ENCODE measurements around the gene CDK9. TPM values are rescaled to one million over a fixed set of nuclear protein-coding genes. Genes with fewer than 3 reads are reported as not detected.

The CDK9 gene
- total RNA-seq, 1 donor from 2014 or later, result 33.4 TPM

- Histone ChIP-seq H3K4me3 (ENCODE audit: low read length in 3 of 3) (no peak overlapping the region), H3K27me3 (ENCODE audit: control insufficient read depth in 3 of 3, insufficient read depth in 3 of 3, low read length in 3 of 3) (no peaks in the 10 kb centered on the region), H3K36me3 (ENCODE audit: control insufficient read depth in 3 of 3, insufficient read depth in 3 of 3, low read length in 3 of 3) (peaks cover 46 to 49% (median 48%) of the 10 kb centered on the region in 3 donors), H3K27ac (ENCODE audit: low read depth, low read length) (no peak overlapping the region), H3K9ac (ENCODE audit: low read depth in 1 of 3, low read length in 3 of 3) (no peak overlapping the region), H3K9me3 (ENCODE audit: control insufficient read depth in 3 of 3, low read length in 3 of 3) (no peaks in the 10 kb centered on the region), H3K4me1 (ENCODE audit: control insufficient read depth in 3 of 3, insufficient read depth in 3 of 3, low read length in 3 of 3) (peaks cover 21 to 43% (median 31%) of the 10 kb centered on the region in 3 donors)
Observed at GRCh38 chr9:127789179-127789578, 3.3 kb downstream of the CDK9 start.

- H3K9me3 ChIP-seq (ENCODE audit: control insufficient read depth in 3 of 3, low read length in 3 of 3), result no peaks in the 10 kb centered on the region
- no peaks in the 10 kb centered on the region for H3K27me3 ChIP-seq (ENCODE audit: control insufficient read depth in 3 of 3, insufficient read depth in 3 of 3, low read length in 3 of 3)
- H3K27ac ChIP-seq (ENCODE audit: low read depth, low read length), result peak overlapping the region; percentile 33
- peaks cover 46 to 49% (median 48%) of the 10 kb centered on the region in 3 donors for H3K36me3 ChIP-seq (ENCODE audit: control insufficient read depth in 3 of 3, insufficient read depth in 3 of 3, low read length in 3 of 3)
- peaks cover 17 to 42% (median 27%) of the 10 kb centered on the region in 3 donors for H3K4me1 ChIP-seq (ENCODE audit: control insufficient read depth in 3 of 3, insufficient read depth in 3 of 3, low read length in 3 of 3)
- H3K4me3 ChIP-seq (ENCODE audit: low read length in 3 of 3), result no peak overlapping the region
- H3K9ac ChIP-seq (ENCODE audit: low read depth in 1 of 3, low read length in 3 of 3), result no peak overlapping the region
Observed at GRCh38 chr9:127790094-127790855, 4.4 kb downstream of the CDK9 start.

DNA sequence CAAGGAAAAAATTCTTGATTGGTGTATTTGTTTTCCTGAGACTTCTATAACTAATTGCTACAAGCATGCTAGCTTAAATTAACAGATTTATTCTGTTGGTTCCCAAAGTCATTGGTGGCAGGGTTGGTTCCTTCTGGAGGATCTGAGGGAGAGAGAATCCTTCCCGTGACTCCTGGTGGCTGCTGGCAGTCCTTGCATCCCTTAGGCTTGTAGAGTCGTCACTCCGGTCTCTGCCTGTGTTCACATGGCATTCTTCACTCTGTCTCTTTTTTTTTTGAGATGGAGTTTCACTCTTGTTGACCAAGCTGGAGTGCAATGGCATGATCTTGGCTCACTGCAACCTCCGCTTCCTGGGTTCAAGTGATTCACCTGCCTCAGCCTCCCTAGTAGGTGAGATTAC, 5.3 kb downstream of the CDK9 start:
- Histone ChIP-seq H3K27me3 (ENCODE audit: control insufficient read depth in 3 of 3, insufficient read depth in 3 of 3, low read length in 3 of 3) (no peaks in the 10 kb centered on the region), H3K4me1 (ENCODE audit: control insufficient read depth in 3 of 3, insufficient read depth in 3 of 3, low read length in 3 of 3) (peaks cover 19 to 47% (median 27%) of the 10 kb centered on the region in 3 donors), H3K36me3 (ENCODE audit: control insufficient read depth in 3 of 3, insufficient read depth in 3 of 3, low read length in 3 of 3) (peaks cover 46 to 49% (median 48%) of the 10 kb centered on the region in 3 donors), H3K27ac (ENCODE audit: low read depth, low read length) (no peak overlapping the region), H3K4me3 (ENCODE audit: low read length in 3 of 3) (no peak overlapping the region), H3K9ac (ENCODE audit: low read depth in 1 of 3, low read length in 3 of 3) (no peak overlapping the region), H3K9me3 (ENCODE audit: control insufficient read depth in 3 of 3, low read length in 3 of 3) (no peaks in the 10 kb centered on the region)

DNA sequence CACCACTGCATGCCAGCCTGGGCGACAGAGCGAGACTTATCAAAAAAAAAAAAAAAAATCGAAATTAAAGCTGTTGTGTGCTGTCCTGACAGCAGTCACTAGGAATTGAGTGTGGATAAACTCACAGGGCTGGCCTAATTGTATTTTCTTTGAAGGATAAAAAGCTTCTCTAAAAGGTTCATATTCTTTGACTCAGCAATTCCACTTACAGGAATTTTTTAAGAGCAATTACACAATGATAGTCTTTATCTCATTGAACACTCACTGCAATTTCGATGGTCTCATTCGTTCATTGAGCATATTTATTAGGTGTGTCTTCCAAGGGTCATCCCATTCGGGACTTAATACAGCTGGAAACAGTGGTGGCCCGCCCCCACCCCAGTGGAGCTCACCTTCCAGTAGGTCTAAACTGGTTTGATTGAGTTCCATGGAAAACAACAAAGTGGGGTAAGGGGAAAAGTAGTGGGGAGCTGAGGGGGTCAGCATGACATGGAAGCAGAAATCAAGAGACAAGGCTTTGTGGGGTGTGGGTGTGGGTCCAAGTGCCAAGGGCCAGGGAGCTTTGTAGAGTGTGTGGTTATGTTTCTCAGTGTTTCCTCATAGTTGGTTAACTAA, 6.7 kb downstream of the CDK9 start:
- no peak overlapping the region for H3K9ac ChIP-seq (ENCODE audit: low read depth in 1 of 3, low read length in 3 of 3)
- H3K4me3 ChIP-seq (ENCODE audit: low read length in 3 of 3), result no peak overlapping the region
- H3K27me3 ChIP-seq (ENCODE audit: control insufficient read depth in 3 of 3, insufficient read depth in 3 of 3, low read length in 3 of 3), result no peaks in the 10 kb centered on the region
- peaks cover 19 to 43% (median 25%) of the 10 kb centered on the region in 3 donors for H3K4me1 ChIP-seq (ENCODE audit: control insufficient read depth in 3 of 3, insufficient read depth in 3 of 3, low read length in 3 of 3)
- H3K27ac ChIP-seq (ENCODE audit: low read depth, low read length), result no peak overlapping the region
- peaks cover 39 to 44% (median 41%) of the 10 kb centered on the region in 3 donors for H3K36me3 ChIP-seq (ENCODE audit: control insufficient read depth in 3 of 3, insufficient read depth in 3 of 3, low read length in 3 of 3)
- no peaks in the 10 kb centered on the region for H3K9me3 ChIP-seq (ENCODE audit: control insufficient read depth in 3 of 3, low read length in 3 of 3)

DNA sequence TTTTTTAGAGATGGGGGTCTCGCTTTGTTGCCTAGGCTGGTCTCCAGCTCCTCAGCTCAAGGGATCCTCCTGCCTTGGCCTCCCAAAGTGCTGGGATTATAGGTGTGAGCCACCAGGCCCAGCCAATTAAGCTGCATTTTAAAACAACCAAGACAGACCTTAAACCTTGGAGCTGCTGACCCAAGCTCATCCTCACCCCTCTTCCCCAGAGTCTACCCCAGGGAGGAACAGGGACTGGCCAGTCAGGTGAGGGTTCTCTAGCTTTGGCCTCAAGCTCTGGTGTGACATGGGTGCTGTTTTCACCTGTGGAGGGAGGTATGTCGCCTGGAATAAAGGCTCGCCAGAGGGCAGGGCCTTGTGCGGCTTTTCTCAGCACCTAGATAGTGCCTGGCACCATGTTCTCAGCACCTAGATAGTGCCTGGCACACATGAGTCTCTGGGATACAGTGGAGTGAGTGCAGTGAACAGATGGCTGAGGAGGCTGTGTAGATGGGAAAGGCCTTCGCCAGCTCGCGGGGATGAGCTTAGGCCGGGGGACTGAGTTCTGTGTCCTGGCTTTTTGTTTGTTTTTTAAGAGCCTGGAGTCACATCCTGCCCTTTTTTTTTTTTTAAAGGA, 7.4 kb downstream of the CDK9 start:
- no peak overlapping the region for H3K4me3 ChIP-seq (ENCODE audit: low read length in 3 of 3)
- H3K4me1 ChIP-seq (ENCODE audit: control insufficient read depth in 3 of 3, insufficient read depth in 3 of 3, low read length in 3 of 3), result peaks cover 19 to 37% (median 23%) of the 10 kb centered on the region in 3 donors

GRCh38 chr9:127794001-127794791, 8.4 kb downstream of the CDK9 start:
- Histone ChIP-seq H3K4me3 (ENCODE audit: low read length in 3 of 3) (no peak overlapping the region), H3K4me1 (ENCODE audit: control insufficient read depth in 3 of 3, insufficient read depth in 3 of 3, low read length in 3 of 3) (peaks cover 19 to 27% (median 22%) of the 10 kb centered on the region in 3 donors), H3K27ac (ENCODE audit: low read depth, low read length) (no peak overlapping the region), H3K9me3 (ENCODE audit: control insufficient read depth in 3 of 3, low read length in 3 of 3) (no peaks in the 10 kb centered on the region), H3K9ac (ENCODE audit: low read depth in 1 of 3, low read length in 3 of 3) (peak overlapping the region in 1 of 3 donors; percentile 16), H3K36me3 (ENCODE audit: control insufficient read depth in 3 of 3, insufficient read depth in 3 of 3, low read length in 3 of 3) (peaks cover 22 to 27% (median 24%) of the 10 kb centered on the region in 3 donors), H3K27me3 (ENCODE audit: control insufficient read depth in 3 of 3, insufficient read depth in 3 of 3, low read length in 3 of 3) (no peaks in the 10 kb centered on the region)

More for the DNA sequence above, 7.4 kb downstream of the CDK9 start:
- no peak overlapping the region for H3K27ac ChIP-seq (ENCODE audit: low read depth, low read length)
- peaks cover 32 to 37% (median 34%) of the 10 kb centered on the region in 3 donors for H3K36me3 ChIP-seq (ENCODE audit: control insufficient read depth in 3 of 3, insufficient read depth in 3 of 3, low read length in 3 of 3)
- H3K9me3 ChIP-seq (ENCODE audit: control insufficient read depth in 3 of 3, low read length in 3 of 3), result no peaks in the 10 kb centered on the region
- H3K9ac ChIP-seq (ENCODE audit: low read depth in 1 of 3, low read length in 3 of 3), result no peak overlapping the region
- no peaks in the 10 kb centered on the region for H3K27me3 ChIP-seq (ENCODE audit: control insufficient read depth in 3 of 3, insufficient read depth in 3 of 3, low read length in 3 of 3)

DNA sequence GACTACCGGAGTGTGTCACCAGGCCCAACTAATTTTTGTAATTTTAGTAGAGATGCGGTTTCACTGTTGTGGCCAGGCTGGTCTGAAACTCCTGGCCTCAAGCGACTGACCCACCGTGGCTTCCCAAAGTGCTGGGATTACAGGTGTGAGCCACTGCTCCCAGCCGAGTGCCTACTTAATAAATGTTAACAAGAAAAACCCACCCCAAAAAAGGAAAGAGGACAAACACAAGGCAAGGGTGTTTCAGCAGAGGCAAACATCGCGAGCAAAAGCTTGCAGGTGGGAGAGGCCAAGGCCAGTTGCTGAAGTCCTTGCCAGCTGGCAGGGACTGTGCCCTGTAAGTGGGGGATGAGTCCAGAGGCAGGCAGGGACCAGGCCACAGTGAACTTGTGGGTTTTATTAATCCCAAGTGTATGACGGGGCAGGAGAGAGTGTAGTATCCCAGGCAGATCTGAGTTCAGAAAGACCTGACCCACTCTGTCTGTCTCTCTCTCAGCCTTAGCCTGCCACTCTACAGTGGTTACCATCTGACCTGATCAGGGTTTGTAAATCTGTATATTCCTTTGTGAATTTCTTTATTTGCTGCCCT, 10.5 kb downstream of the CDK9 start:
- peak overlapping the region in 1 of 3 donors; percentile 54 for H3K9ac ChIP-seq (ENCODE audit: low read depth in 1 of 3, low read length in 3 of 3)

DNA sequence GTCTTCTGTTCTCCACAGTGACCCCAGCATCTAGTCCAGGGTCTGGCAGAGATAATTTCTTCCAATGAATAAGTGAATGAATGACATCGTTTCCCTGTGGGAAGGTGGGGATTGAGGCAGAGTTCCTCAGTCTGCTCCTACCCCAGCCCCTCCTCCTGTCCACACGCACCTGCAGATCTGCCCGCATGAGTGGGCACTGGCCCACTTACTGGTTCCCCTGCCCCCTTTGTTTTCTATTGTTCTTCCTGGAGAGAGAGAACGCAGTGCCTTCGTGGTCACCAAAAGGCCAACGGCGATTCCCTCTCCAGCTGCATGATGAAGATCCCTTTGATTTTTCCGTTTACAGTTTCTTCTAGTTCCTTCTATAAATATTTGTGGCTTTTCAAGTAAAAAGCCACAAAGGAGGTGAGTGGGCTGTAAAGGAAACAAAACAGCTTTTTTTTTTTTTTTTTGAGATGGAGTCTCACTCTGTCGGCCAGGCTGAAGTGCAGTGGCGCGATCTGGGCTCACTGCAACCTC, 11.1 kb downstream of the CDK9 start:
- H3K9ac ChIP-seq (ENCODE audit: low read depth in 1 of 3, low read length in 3 of 3), result peak overlapping the region in 1 of 3 donors; percentile 54
- peaks cover 0 to 6% (median 0%) of the 10 kb centered on the region in 3 donors for H3K36me3 ChIP-seq (ENCODE audit: control insufficient read depth in 3 of 3, insufficient read depth in 3 of 3, low read length in 3 of 3)
- peak overlapping the region; percentile 15 for H3K27ac ChIP-seq (ENCODE audit: low read depth, low read length)
- peaks cover 17 to 21% (median 19%) of the 10 kb centered on the region in 3 donors for H3K4me1 ChIP-seq (ENCODE audit: control insufficient read depth in 3 of 3, insufficient read depth in 3 of 3, low read length in 3 of 3)
- H3K4me3 ChIP-seq (ENCODE audit: low read length in 3 of 3), result no peak overlapping the region
- no peaks in the 10 kb centered on the region for H3K27me3 ChIP-seq (ENCODE audit: control insufficient read depth in 3 of 3, insufficient read depth in 3 of 3, low read length in 3 of 3)
- H3K9me3 ChIP-seq (ENCODE audit: control insufficient read depth in 3 of 3, low read length in 3 of 3), result no peaks in the 10 kb centered on the region

More for the DNA sequence above, 10.5 kb downstream of the CDK9 start:
- H3K27me3 ChIP-seq (ENCODE audit: control insufficient read depth in 3 of 3, insufficient read depth in 3 of 3, low read length in 3 of 3), result no peaks in the 10 kb centered on the region
- H3K27ac ChIP-seq (ENCODE audit: low read depth, low read length), result peak overlapping the region; percentile 15
- peaks cover 15 to 18% (median 17%) of the 10 kb centered on the region in 3 donors for H3K4me1 ChIP-seq (ENCODE audit: control insufficient read depth in 3 of 3, insufficient read depth in 3 of 3, low read length in 3 of 3)
- H3K9me3 ChIP-seq (ENCODE audit: control insufficient read depth in 3 of 3, low read length in 3 of 3), result no peaks in the 10 kb centered on the region
- H3K36me3 ChIP-seq (ENCODE audit: control insufficient read depth in 3 of 3, insufficient read depth in 3 of 3, low read length in 3 of 3), result peaks cover 4 to 9% (median 4%) of the 10 kb centered on the region in 3 donors
- peak overlapping the region in 1 of 3 donors; percentile 6 for H3K4me3 ChIP-seq (ENCODE audit: low read length in 3 of 3)
